ENCODE results near the gene AKR1E2.

AKR1E2 gene

GRCh38 chr10:4825868-4826791 is at the start of gene AKR1E2:
Gene AKR1E2 (plus strand): TSS chr10:4826207. CDS start chr10:4826325, 118 bp downstream.
- TF ChIP-seq POLR2A (IDR thresholded peaks at IDR 0.05; ENCODE audit: low read depth, low read length) = no peak
- no peak for FAIRE-seq
- no peak for DNase-seq (ENCODE audit: insufficient read length, low spot score)

- FAIRE-seq = no peak
- no peak for DNase-seq (ENCODE audit: insufficient read length, low spot score)
- no peak for TF ChIP-seq POLR2A (IDR thresholded peaks at IDR 0.05; ENCODE audit: low read depth, low read length)
These were observed 49.8 kb upstream of the AKR1E2 start for GRCh38 chr10:4776234-4776638.

GRCh38 chr10:4778761-4779160 is 47.2 kb upstream of the AKR1E2 start:
- FAIRE-seq = no peak
- TF ChIP-seq POLR2A (IDR thresholded peaks at IDR 0.05; ENCODE audit: low read depth, low read length) = no peak
- DNase-seq (ENCODE audit: insufficient read length, low spot score) = no peak

- DNase-seq (ENCODE audit: insufficient read length, low spot score) = no peak
- FAIRE-seq = no peak
- TF ChIP-seq POLR2A (IDR thresholded peaks at IDR 0.05; ENCODE audit: low read depth, low read length) = no peak
These were observed 45.9 kb upstream of the AKR1E2 start for GRCh38 chr10:4780091-4780490.

- FAIRE-seq = peak; percentile 6
- TF ChIP-seq POLR2A (IDR thresholded peaks at IDR 0.05; ENCODE audit: low read depth, low read length) = no peak
These were observed 45.2 kb upstream of the AKR1E2 start for GRCh38 chr10:4780782-4781181.

GRCh38 chr10:4781955-4782354 is 44.1 kb upstream of the AKR1E2 start:
- no peak for DNase-seq (ENCODE audit: insufficient read length, low spot score)
- no peak for TF ChIP-seq POLR2A (IDR thresholded peaks at IDR 0.05; ENCODE audit: low read depth, low read length)
- no peak for FAIRE-seq

More at GRCh38 chr10:4780782-4781181, 45.2 kb upstream of the AKR1E2 start:
- no peak for DNase-seq (ENCODE audit: insufficient read length, low spot score)

GRCh38 chr10:4784667-4785333 is 41.2 kb upstream of the AKR1E2 start:
- TF ChIP-seq POLR2A (IDR thresholded peaks at IDR 0.05; ENCODE audit: low read depth, low read length) = no peak
- no peak for FAIRE-seq

GRCh38 chr10:4786043-4786839 is 39.8 kb upstream of the AKR1E2 start:
- no peak for FAIRE-seq
- no peak for TF ChIP-seq POLR2A (IDR thresholded peaks at IDR 0.05; ENCODE audit: low read depth, low read length)

More at GRCh38 chr10:4784667-4785333, 41.2 kb upstream of the AKR1E2 start:
- DNase-seq (ENCODE audit: insufficient read length, low spot score) = no peak

GRCh38 chr10:4790045-4790444 is 36.0 kb upstream of the AKR1E2 start:
- TF ChIP-seq POLR2A (IDR thresholded peaks at IDR 0.05; ENCODE audit: low read depth, low read length) = no peak
- DNase-seq (ENCODE audit: insufficient read length, low spot score) (no peak), FAIRE-seq (no peak)

More at GRCh38 chr10:4786043-4786839, 39.8 kb upstream of the AKR1E2 start:
- no peak for DNase-seq (ENCODE audit: insufficient read length, low spot score)

GRCh38 chr10:4790922-4791321 is 35.1 kb upstream of the AKR1E2 start:
- no peak for FAIRE-seq
- TF ChIP-seq POLR2A (IDR thresholded peaks at IDR 0.05; ENCODE audit: low read depth, low read length) = no peak
- no peak for DNase-seq (ENCODE audit: insufficient read length, low spot score)

- DNase-seq (ENCODE audit: insufficient read length, low spot score) (no peak), FAIRE-seq (no peak)
- TF ChIP-seq POLR2A (IDR thresholded peaks at IDR 0.05; ENCODE audit: low read depth, low read length) = no peak
These were observed 33.6 kb upstream of the AKR1E2 start for GRCh38 chr10:4792381-4792780.

GRCh38 chr10:4801405-4801804 is 24.6 kb upstream of the AKR1E2 start:
- DNase-seq (ENCODE audit: insufficient read length, low spot score) (no peak), FAIRE-seq (no peak)
- no peak for TF ChIP-seq POLR2A (IDR thresholded peaks at IDR 0.05; ENCODE audit: low read depth, low read length)

- TF ChIP-seq POLR2A (IDR thresholded peaks at IDR 0.05; ENCODE audit: low read depth, low read length) = no peak
- DNase-seq (ENCODE audit: insufficient read length, low spot score) (no peak), FAIRE-seq (no peak)
These were observed 23.1 kb upstream of the AKR1E2 start for GRCh38 chr10:4802711-4803487.

Data from H54 (cell line).